Naive thymus-derived CD4-positive, alpha-beta T cell (primary cell): ENCODE measurements around the gene LSR. TPM values are rescaled to one million over a fixed set of nuclear protein-coding genes. Genes with fewer than 3 reads are reported as not detected.

Source experiments
- ATAC-seq: fragments of 150-1000 bp; cut with Tn5 transposase; 2 replicates; pipeline ENCODE4 v1.10.0; 2021; ENCODE audit warnings: mild to moderate bottlenecking, moderate library complexity
- CTCF ChIA-PET: fragments of 350-600 bp; sonication (Branson Sonifier 250); formaldehyde crosslinking; loops from one replicate; lab custom pipeline; 2021; ENCODE audit warnings: antibody characterized with exemption; lab: Charles Lee
- POLR2A ChIA-PET: fragments of 350-600 bp; sonication (Branson Sonifier 250); formaldehyde crosslinking; loops from one replicate; lab custom pipeline; 2021; ENCODE audit warnings: antibody characterized with exemption, inconsistent platforms; lab: Charles Lee
- DNase-seq, 9 donors: peaks; one replicate each; pipeline versions ENCODE4 v3.0.0 to v3.0.0-alpha.2; 2020 to 2022; ENCODE audit warnings: mixed read lengths in 1 of 9
- H3K27ac ChIP-seq: one replicate; pipeline ENCODE4 v1.7.0; 2013; ENCODE audit warnings: mild to moderate bottlenecking, low read depth, low read length, moderate library complexity
- H3K27me3 ChIP-seq, 2 donors: one replicate each; pipeline ENCODE4 v1.7.0; 2013; ENCODE audit warnings: low read length in 2 of 2, mild to moderate bottlenecking in 2 of 2, moderate library complexity in 2 of 2; ENCODE audit not compliant: control insufficient read depth in 2 of 2, insufficient read depth in 2 of 2
- H3K36me3 ChIP-seq, 3 experiments: 1 replicate in 2 of 3; 2 replicates in 1 of 3; pipeline ENCODE4 v1.7.0; 2013; ENCODE audit warnings: low read length in 3 of 3, mild to moderate bottlenecking in 3 of 3, moderate library complexity in 1 of 3; ENCODE audit not compliant: insufficient read depth in 3 of 3, control insufficient read depth in 2 of 3
- H3K4me1 ChIP-seq, 2 donors: one replicate each; pipeline ENCODE4 v1.7.0; 2013; ENCODE audit warnings: low read length in 2 of 2, mild to moderate bottlenecking in 2 of 2, moderate library complexity in 1 of 2; ENCODE audit not compliant: control insufficient read depth in 2 of 2, insufficient read depth in 2 of 2
- H3K4me3 ChIP-seq: 2 replicates; pipeline ENCODE4 v1.7.0; 2013; ENCODE audit warnings: mild to moderate bottlenecking, low read length
- H3K9me3 ChIP-seq, 3 experiments: 1 replicate in 2 of 3; 2 replicates in 1 of 3; pipeline ENCODE4 v1.7.0; 2013; ENCODE audit warnings: low read length in 3 of 3; ENCODE audit not compliant: control insufficient read depth in 2 of 3
- H3K27ac Mint-ChIP-seq, 9 donors: one replicate each; pipeline ENCODE4 v1.8.0; 2020 to 2022; ENCODE audit warnings: mixed read lengths in 9 of 9, mild to moderate bottlenecking in 8 of 9, moderate library complexity in 5 of 9, inconsistent platforms in 2 of 9
- H3K27me3 Mint-ChIP-seq, 5 donors: one replicate each; pipeline ENCODE4 v1.8.0; 2021 to 2022; ENCODE audit warnings: mixed read lengths in 5 of 5, mild to moderate bottlenecking in 1 of 5
- H3K36me3 Mint-ChIP-seq, 5 donors: one replicate each; pipeline ENCODE4 v1.8.0; 2020 to 2022; ENCODE audit warnings: mixed read lengths in 5 of 5, mild to moderate bottlenecking in 3 of 5, inconsistent platforms in 1 of 5
- H3K4me1 Mint-ChIP-seq, 7 donors: one replicate each; pipeline ENCODE4 v1.8.0; 2020 to 2022; ENCODE audit warnings: mixed read lengths in 7 of 7, mild to moderate bottlenecking in 3 of 7, inconsistent platforms in 1 of 7
- H3K4me3 Mint-ChIP-seq, 10 donors: one replicate each; pipeline ENCODE4 v1.8.0; 2020 to 2022; ENCODE audit warnings: mild to moderate bottlenecking in 10 of 10, mixed read lengths in 10 of 10, moderate library complexity in 6 of 10, inconsistent platforms in 2 of 10
- H3K9me3 Mint-ChIP-seq, 11 donors: one replicate each; pipeline ENCODE4 v1.8.0; 2020 to 2022; ENCODE audit warnings: mixed read lengths in 11 of 11, mild to moderate bottlenecking in 4 of 11, inconsistent platforms in 1 of 11, moderate library complexity in 1 of 11
- intact Hi-C, 2 donors: fragments of 100-400 bp; cut with micrococcal nuclease; formaldehyde crosslinking; loops; one replicate each; pipeline ENCODE4 v1.15.1; 2023
- polyA plus RNA-seq, 2 donors: library from polyadenylated mRNA; unstranded; fragments of 300-500 nt; fragmentation: Illumina TruSeq; gene quantifications; one replicate each; pipeline ENCODE4 v1.2.3, GENCODE V29; 2021
- total RNA-seq, 6 experiments: library from RNA in 5 of 6; stranded (reverse) in 5 of 6; gene quantifications; 1 replicate in 5 of 6; 2 replicates in 1 of 6; pipeline ENCODE4 v1.2.3 and lab custom pipeline; 2021 to 2026

Gene LSR
- total and polyA plus RNA-seq, 7 experiments from 2014 or later = 4.6 to 59.3 (median 25.1) TPM

DNA sequence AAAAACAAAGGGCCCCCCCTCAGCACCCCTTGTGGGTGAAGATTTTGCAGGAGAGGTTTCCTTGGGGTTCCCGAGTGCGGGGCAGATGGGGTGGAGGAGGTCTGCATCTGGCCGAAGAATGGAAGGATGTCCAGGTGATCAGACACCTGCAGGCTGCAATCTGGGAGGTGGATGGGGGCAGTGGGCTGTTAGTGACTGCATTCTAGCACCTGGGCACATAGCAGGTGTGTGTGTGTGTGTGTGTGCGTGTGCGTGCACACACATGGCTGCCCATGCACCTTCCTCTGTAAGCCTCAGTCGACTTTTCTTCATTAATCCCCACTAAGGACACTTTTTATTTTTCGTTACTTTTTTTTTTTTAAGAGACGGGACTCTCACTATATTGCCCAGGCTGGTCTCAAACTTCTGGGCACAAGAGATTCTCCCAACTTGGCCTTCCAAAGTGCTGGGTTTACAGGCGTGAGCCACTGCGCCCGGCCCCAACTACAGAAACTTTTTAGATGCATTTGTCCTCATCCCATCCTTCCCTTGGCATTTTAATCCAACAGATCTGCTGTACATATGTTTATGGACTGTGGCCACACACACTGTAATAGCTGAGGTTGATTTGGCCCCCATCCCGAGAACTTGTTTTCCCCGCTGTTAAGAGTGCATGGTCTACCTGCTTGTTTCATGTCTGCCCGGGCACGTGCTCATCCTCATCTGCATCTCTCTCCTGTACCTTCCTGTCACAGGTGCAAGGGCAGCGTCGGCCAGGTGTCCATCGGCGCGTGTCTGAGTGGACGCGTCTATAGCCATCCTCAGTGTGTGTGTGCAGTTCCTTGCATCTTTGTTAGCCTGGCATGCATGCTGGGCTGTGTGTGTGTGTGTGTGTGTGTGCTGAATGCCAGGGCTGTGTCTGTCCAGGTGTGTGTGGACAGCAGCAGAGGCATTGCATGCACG is 43.9 kb downstream of the LSR start:
- ATAC-seq = no peak
- intact Hi-C loops = no loop called here
- Mint-ChIP-seq H3K4me3 (no peak overlapping the region), H3K27ac (peak overlapping the region in 1 of 9 donors; percentile 31), H3K4me1 (peaks cover 0 to 11% (median 2%) of the 10 kb centered on the region in 7 donors), H3K9me3 (no peaks in the 10 kb centered on the region), H3K36me3 (no peaks in the 10 kb centered on the region), H3K27me3 (peaks cover 0 to 5% (median 0%) of the 10 kb centered on the region in 5 donors)
- POLR2A ChIA-PET = no interaction called here
- H3K27ac ChIP-seq = no peak overlapping the region
- CTCF ChIA-PET = no interaction called here
- H3K4me1 ChIP-seq = peaks cover 0 to 12% of the 10 kb centered on the region in 2 donors
- no peaks in the 10 kb centered on the region for H3K9me3 ChIP-seq
- H3K4me3 ChIP-seq = no peak overlapping the region
- H3K27me3 ChIP-seq = no peaks in the 10 kb centered on the region
- DNase-seq = no peak
- no peaks in the 10 kb centered on the region for H3K36me3 ChIP-seq

DNA sequence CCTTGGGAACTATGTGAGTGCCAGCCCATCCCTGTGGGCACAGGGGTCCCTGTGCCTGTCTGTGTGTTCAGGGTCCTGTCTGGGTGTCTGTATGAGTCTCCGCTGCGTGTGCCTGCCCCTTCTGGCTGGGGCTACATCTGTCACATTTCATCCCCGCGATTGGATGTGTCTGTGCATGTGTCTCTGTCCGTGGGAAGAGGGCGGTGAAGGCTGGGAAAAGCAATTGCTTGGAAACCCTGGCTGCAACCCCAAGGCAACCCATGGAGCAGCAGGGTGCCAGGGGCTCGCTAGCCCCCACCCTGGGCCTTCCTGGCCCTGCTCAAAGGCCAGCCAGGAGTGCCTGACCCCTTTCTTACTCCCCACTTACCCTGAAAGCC is 44.5 kb downstream of the LSR start:
- no peak overlapping the region for H3K27ac ChIP-seq
- ChIA-PET CTCF (no interaction called here), POLR2A (no interaction called here)
- no peak overlapping the region for H3K27ac Mint-ChIP-seq
- H3K9me3 ChIP-seq = no peaks in the 10 kb centered on the region
- no peaks in the 10 kb centered on the region for H3K36me3 Mint-ChIP-seq
- no peak overlapping the region for H3K4me3 Mint-ChIP-seq
- intact Hi-C loops = no loop called here
- peaks cover 0 to 3% (median 0%) of the 10 kb centered on the region in 5 donors for H3K27me3 Mint-ChIP-seq
- no peaks in the 10 kb centered on the region for H3K36me3 ChIP-seq
- H3K4me1 Mint-ChIP-seq = peaks cover 0 to 11% (median 2%) of the 10 kb centered on the region in 7 donors
- ATAC-seq (no peak), DNase-seq (no peak)
- no peak overlapping the region for H3K4me3 ChIP-seq
- no peaks in the 10 kb centered on the region for H3K9me3 Mint-ChIP-seq
- peaks cover 0 to 12% of the 10 kb centered on the region in 2 donors for H3K4me1 ChIP-seq
- no peaks in the 10 kb centered on the region for H3K27me3 ChIP-seq

DNA sequence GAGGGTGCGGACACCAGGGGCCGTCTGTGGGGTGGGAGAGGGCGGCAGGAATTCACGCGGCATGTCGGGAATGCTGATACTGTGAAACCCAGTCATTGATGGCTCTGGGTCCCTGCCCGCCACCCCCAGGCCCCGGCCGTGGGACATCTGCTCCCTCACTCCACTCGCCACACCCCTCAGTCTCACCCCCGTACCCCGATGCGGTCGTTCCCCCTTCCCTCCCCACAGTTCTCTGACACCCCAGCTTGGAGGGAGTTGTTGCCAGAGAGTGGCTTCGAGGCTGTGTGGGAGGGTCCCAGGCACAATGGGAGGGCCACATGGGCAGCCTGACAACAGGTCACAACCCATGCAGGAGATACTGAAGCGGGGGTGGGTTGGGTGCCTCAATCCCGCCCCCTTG is 45.0 kb downstream of the LSR start:
- peaks cover 0 to 11% (median 2%) of the 10 kb centered on the region in 7 donors for H3K4me1 Mint-ChIP-seq
- Histone ChIP-seq H3K36me3 (no peaks in the 10 kb centered on the region), H3K27ac (no peak overlapping the region), H3K4me1 (peaks cover 0 to 12% of the 10 kb centered on the region in 2 donors), H3K27me3 (no peaks in the 10 kb centered on the region), H3K9me3 (no peaks in the 10 kb centered on the region), H3K4me3 (no peak overlapping the region)
- ChIA-PET POLR2A (no interaction called here), CTCF (no interaction called here)
- no peak overlapping the region for H3K4me3 Mint-ChIP-seq
- no peaks in the 10 kb centered on the region for H3K36me3 Mint-ChIP-seq
- no peak for DNase-seq
- no peak overlapping the region for H3K27ac Mint-ChIP-seq
- H3K27me3 Mint-ChIP-seq = peaks cover 0 to 2% (median 0%) of the 10 kb centered on the region in 5 donors
- no peak for ATAC-seq
- intact Hi-C loops = no loop called here
- H3K9me3 Mint-ChIP-seq = no peaks in the 10 kb centered on the region

DNA sequence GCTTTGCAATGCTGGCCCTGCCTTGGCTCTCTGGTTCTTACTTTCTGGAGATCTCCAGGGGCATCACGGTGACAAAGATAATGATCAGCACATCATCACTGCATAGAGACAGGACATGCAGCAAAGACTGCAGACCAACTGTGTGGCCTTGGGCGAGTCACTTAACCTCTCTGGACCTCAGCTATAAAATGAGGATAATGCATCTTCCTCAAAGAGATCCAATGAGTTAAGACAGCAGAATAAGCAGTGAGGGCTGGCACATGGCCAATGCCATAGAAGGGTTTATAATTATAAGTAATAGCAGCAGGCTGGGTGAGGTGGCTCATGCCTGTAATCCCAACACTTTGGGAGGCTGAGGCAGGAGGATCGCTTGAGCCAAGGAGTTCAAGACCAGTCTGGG is 45.5 kb downstream of the LSR start:
- H3K27me3 Mint-ChIP-seq = peaks cover 0 to 2% (median 0%) of the 10 kb centered on the region in 5 donors
- peak overlapping the region in 1 of 9 donors; percentile 53 for H3K27ac Mint-ChIP-seq
- DNase-seq = no peak
- Histone ChIP-seq H3K27ac (no peak overlapping the region), H3K4me3 (no peak overlapping the region), H3K27me3 (no peaks in the 10 kb centered on the region), H3K4me1 (peaks cover 0 to 12% of the 10 kb centered on the region in 2 donors), H3K9me3 (no peaks in the 10 kb centered on the region), H3K36me3 (no peaks in the 10 kb centered on the region)
- H3K36me3 Mint-ChIP-seq = no peaks in the 10 kb centered on the region
- CTCF ChIA-PET = interaction anchor here (1.3 kb wide), 1 partner anchor 153 kb away, joined by 3 read pairs; no protein-coding TSS in a partner anchor
- H3K4me3 Mint-ChIP-seq = no peak overlapping the region
- H3K9me3 Mint-ChIP-seq = no peaks in the 10 kb centered on the region
- ATAC-seq = no peak
- intact Hi-C loops = no loop called here
- peaks cover 0 to 11% (median 2%) of the 10 kb centered on the region in 7 donors for H3K4me1 Mint-ChIP-seq
- POLR2A ChIA-PET = no interaction called here

DNA sequence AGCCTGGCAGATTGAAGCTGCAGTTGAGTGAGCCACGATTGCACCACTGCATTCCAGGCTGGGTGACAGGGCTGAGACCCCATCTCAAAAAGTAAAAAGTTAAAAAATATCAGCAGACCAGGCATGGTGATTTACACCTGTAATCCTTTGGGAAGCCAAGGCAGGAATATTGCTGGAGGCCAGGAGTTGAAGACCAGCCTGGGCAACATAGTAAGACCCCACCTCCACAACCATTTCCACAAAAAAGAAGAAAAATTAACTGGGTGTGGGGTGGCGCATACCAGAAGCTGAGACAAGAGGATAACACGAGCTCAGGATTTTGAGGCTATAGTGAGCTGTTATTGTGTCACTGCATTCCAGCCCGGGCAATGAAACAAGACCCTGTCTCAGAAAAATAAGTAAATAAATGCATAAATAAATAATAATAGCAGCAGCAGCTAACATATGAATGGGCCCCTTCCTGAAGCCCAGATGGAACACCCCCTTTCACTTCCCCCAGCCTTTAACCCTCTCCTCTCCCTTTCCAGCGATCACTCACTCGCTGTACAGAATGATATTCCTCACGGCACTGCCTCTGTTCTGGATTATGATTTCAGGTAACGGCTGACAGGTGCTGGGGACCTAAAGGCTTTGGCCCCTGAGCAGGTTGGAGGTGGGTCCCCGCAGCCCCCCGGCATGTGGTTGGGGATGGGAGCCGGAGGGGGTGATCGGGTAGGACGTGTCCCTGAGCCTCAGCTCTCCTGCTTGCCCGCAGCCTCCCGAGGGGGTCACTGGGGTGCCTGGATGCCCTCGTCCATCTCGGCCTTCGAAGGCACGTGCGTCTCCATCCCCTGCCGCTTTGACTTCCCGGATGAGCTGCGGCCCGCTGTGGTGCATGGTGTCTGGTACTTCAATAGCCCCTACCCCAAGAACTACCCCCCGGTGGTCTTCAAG is 46.3 kb downstream of the LSR start:
- H3K27ac ChIP-seq = no peak overlapping the region
- ATAC-seq (no peak), DNase-seq (no peak)
- peaks cover 0 to 12% of the 10 kb centered on the region in 2 donors for H3K4me1 ChIP-seq
- H3K9me3 ChIP-seq = no peaks in the 10 kb centered on the region
- H3K27ac Mint-ChIP-seq = peak overlapping the region in 1 of 9 donors; percentile 56
- intact Hi-C loops = no loop called here
- no peaks in the 10 kb centered on the region for H3K27me3 ChIP-seq
- H3K4me1 Mint-ChIP-seq = peaks cover 0 to 11% (median 2%) of the 10 kb centered on the region in 7 donors
- no peaks in the 10 kb centered on the region for H3K36me3 ChIP-seq
- H3K36me3 Mint-ChIP-seq = no peaks in the 10 kb centered on the region
- H3K4me3 ChIP-seq = no peak overlapping the region
- peak overlapping the region in 5 of 10 donors; percentile 18 to 50 (median 45) for H3K4me3 Mint-ChIP-seq
- peaks cover 0 to 2% (median 0%) of the 10 kb centered on the region in 5 donors for H3K27me3 Mint-ChIP-seq
- POLR2A ChIA-PET = interaction anchor here (1.2 to 1.3 kb wide), 2 partner anchors 13 to 28 kb away, joined by 3 to 5 read pairs; no protein-coding TSS in a partner anchor
- no peaks in the 10 kb centered on the region for H3K9me3 Mint-ChIP-seq
- CTCF ChIA-PET = interaction anchor here (0.5 to 1.3 kb wide), 2 partner anchors 154 to 183 kb away, joined by 3 read pairs; no protein-coding TSS in a partner anchor

DNA sequence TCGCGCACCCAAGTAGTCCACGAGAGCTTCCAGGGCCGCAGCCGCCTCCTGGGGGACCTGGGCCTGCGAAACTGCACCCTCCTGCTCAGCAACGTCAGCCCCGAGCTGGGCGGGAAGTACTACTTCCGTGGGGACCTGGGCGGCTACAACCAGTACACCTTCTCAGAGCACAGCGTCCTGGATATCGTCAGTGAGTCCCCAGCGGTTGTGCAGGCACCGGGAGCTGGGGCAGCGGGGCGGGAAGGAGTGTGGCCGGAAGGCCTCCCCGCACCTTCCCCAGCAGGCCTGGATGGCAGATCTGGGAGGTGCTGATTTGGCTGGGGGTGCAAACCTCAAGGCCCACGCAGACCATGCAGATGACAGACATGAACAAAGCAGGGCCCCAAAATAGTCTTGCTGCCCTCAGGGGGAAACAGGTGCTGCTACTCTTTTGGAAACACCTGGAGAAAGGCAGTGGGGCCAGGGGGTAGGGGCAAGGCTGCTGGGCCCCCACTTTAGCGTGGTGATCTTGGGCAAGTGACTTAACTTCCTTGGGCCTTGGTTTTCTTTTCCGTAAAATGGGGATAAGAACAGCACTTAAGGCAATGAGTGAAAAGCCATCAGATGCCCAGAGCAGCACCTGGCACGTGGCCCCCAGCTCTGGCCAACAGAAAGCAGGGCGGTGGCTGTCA is 47.1 kb downstream of the LSR start:
- Histone ChIP-seq H3K4me3 (no peak overlapping the region), H3K36me3 (no peaks in the 10 kb centered on the region), H3K9me3 (no peaks in the 10 kb centered on the region), H3K27ac (no peak overlapping the region), H3K27me3 (no peaks in the 10 kb centered on the region), H3K4me1 (peaks cover 0 to 12% of the 10 kb centered on the region in 2 donors)
- no peaks in the 10 kb centered on the region for H3K36me3 Mint-ChIP-seq
- peak overlapping the region in 8 of 10 donors; percentile 4 to 50 (median 36) for H3K4me3 Mint-ChIP-seq
- peaks cover 0 to 2% (median 0%) of the 10 kb centered on the region in 5 donors for H3K27me3 Mint-ChIP-seq
- H3K4me1 Mint-ChIP-seq = peaks cover 0 to 11% (median 2%) of the 10 kb centered on the region in 7 donors
- peak overlapping the region in 4 of 9 donors; percentile 20 to 59 (median 35) for H3K27ac Mint-ChIP-seq
- ATAC-seq = peak; percentile 72
- peak in 7 of 9 donors; percentile 27 to 54 (median 45) for DNase-seq
- CTCF ChIA-PET = interaction anchor here (1.3 kb wide), 1 partner anchor 155 kb away, joined by 3 read pairs; no protein-coding TSS in a partner anchor
- intact Hi-C loops = no loop called here
- H3K9me3 Mint-ChIP-seq = no peaks in the 10 kb centered on the region
- POLR2A ChIA-PET = interaction anchor here (1.2 to 1.3 kb wide), 2 partner anchors 12 to 29 kb away, joined by 3 to 5 read pairs; no protein-coding TSS in a partner anchor
